Measurements from ENCODE around the gene MBOAT7.

MBOAT7 gene

GRCh38 chr19:54156490-54156889, 32.9 kb downstream of the MBOAT7 start:
- Histone ChIP-seq H3K9ac (ENCODE audit: low read depth, low read length) (no peak overlapping the region), H3K36me3 (ENCODE audit: insufficient read depth, low read length) (no peaks in the 10 kb centered on the region; the same call in 1 of the 2 replicates), H3K4me1 (ENCODE audit: insufficient read depth, low read length) (no peaks in the 10 kb centered on the region), H3K9me3 (ENCODE audit: control insufficient read depth, insufficient read depth, low read length) (no peaks in the 10 kb centered on the region)

GRCh38 chr19:54155694-54156093, 33.7 kb downstream of the MBOAT7 start:
- H3K36me3 ChIP-seq (ENCODE audit: insufficient read depth, low read length), result no peaks in the 10 kb centered on the region; the same call in 1 of the 2 replicates

GRCh38 chr19:54154603-54155345, 34.6 kb downstream of the MBOAT7 start:
- H3K9ac ChIP-seq (ENCODE audit: low read depth, low read length), result no peak overlapping the region
- H3K36me3 ChIP-seq (ENCODE audit: insufficient read depth, low read length), result no peaks in the 10 kb centered on the region; the same call in 1 of the 2 replicates
- no peaks in the 10 kb centered on the region for H3K9me3 ChIP-seq (ENCODE audit: control insufficient read depth, insufficient read depth, low read length)

More at GRCh38 chr19:54155694-54156093, 33.7 kb downstream of the MBOAT7 start:
- Histone ChIP-seq H3K9ac (ENCODE audit: low read depth, low read length) (no peak overlapping the region), H3K9me3 (ENCODE audit: control insufficient read depth, insufficient read depth, low read length) (no peaks in the 10 kb centered on the region), H3K4me1 (ENCODE audit: insufficient read depth, low read length) (no peaks in the 10 kb centered on the region)

GRCh38 chr19:54153731-54154326, 35.6 kb downstream of the MBOAT7 start:
- no peak overlapping the region for H3K9ac ChIP-seq (ENCODE audit: low read depth, low read length)

More at GRCh38 chr19:54154603-54155345, 34.6 kb downstream of the MBOAT7 start:
- H3K4me1 ChIP-seq (ENCODE audit: insufficient read depth, low read length), result no peaks in the 10 kb centered on the region

GRCh38 chr19:54152878-54153524, 36.4 kb downstream of the MBOAT7 start:
- Histone ChIP-seq H3K9me3 (ENCODE audit: control insufficient read depth, insufficient read depth, low read length) (no peaks in the 10 kb centered on the region), H3K4me1 (ENCODE audit: insufficient read depth, low read length) (no peaks in the 10 kb centered on the region), H3K36me3 (ENCODE audit: insufficient read depth, low read length) (peaks cover 8% of the 10 kb centered on the region), H3K9ac (ENCODE audit: low read depth, low read length) (no peak overlapping the region)

More at GRCh38 chr19:54153731-54154326, 35.6 kb downstream of the MBOAT7 start:
- no peaks in the 10 kb centered on the region for H3K9me3 ChIP-seq (ENCODE audit: control insufficient read depth, insufficient read depth, low read length)
- no peaks in the 10 kb centered on the region for H3K4me1 ChIP-seq (ENCODE audit: insufficient read depth, low read length)
- H3K36me3 ChIP-seq (ENCODE audit: insufficient read depth, low read length), result peaks cover 7% of the 10 kb centered on the region

GRCh38 chr19:54152267-54152666, 37.1 kb downstream of the MBOAT7 start:
- no peaks in the 10 kb centered on the region for H3K4me1 ChIP-seq (ENCODE audit: insufficient read depth, low read length)
- H3K9me3 ChIP-seq (ENCODE audit: control insufficient read depth, insufficient read depth, low read length), result no peaks in the 10 kb centered on the region
- H3K36me3 ChIP-seq (ENCODE audit: insufficient read depth, low read length), result peaks cover 8% of the 10 kb centered on the region
- H3K9ac ChIP-seq (ENCODE audit: low read depth, low read length), result no peak overlapping the region

- Histone ChIP-seq H3K36me3 (ENCODE audit: insufficient read depth, low read length) (peaks cover 8% of the 10 kb centered on the region), H3K4me1 (ENCODE audit: insufficient read depth, low read length) (no peaks in the 10 kb centered on the region), H3K9me3 (ENCODE audit: control insufficient read depth, insufficient read depth, low read length) (no peaks in the 10 kb centered on the region), H3K9ac (ENCODE audit: low read depth, low read length) (no peak overlapping the region)
Measured at GRCh38 chr19:54151362-54152035, 37.9 kb downstream of the MBOAT7 start.

GRCh38 chr19:54149021-54149812, 40.2 kb downstream of the MBOAT7 start:
- Histone ChIP-seq H3K36me3 (ENCODE audit: insufficient read depth, low read length) (peaks cover 22% of the 10 kb centered on the region), H3K9me3 (ENCODE audit: control insufficient read depth, insufficient read depth, low read length) (no peaks in the 10 kb centered on the region), H3K9ac (ENCODE audit: low read depth, low read length) (no peak overlapping the region), H3K4me1 (ENCODE audit: insufficient read depth, low read length) (no peaks in the 10 kb centered on the region)

- H3K9ac ChIP-seq (ENCODE audit: low read depth, low read length), result no peak overlapping the region
- peaks cover 31% of the 10 kb centered on the region for H3K36me3 ChIP-seq (ENCODE audit: insufficient read depth, low read length)
- no peaks in the 10 kb centered on the region for H3K9me3 ChIP-seq (ENCODE audit: control insufficient read depth, insufficient read depth, low read length)
- no peaks in the 10 kb centered on the region for H3K4me1 ChIP-seq (ENCODE audit: insufficient read depth, low read length)
Measured at GRCh38 chr19:54148158-54148557, 41.2 kb downstream of the MBOAT7 start.

- no peak overlapping the region for H3K9ac ChIP-seq (ENCODE audit: low read depth, low read length)
- no peaks in the 10 kb centered on the region for H3K4me1 ChIP-seq (ENCODE audit: insufficient read depth, low read length)
- H3K9me3 ChIP-seq (ENCODE audit: control insufficient read depth, insufficient read depth, low read length), result no peaks in the 10 kb centered on the region
- H3K36me3 ChIP-seq (ENCODE audit: insufficient read depth, low read length), result peaks cover 35% of the 10 kb centered on the region
Measured at GRCh38 chr19:54147676-54148075, 41.7 kb downstream of the MBOAT7 start.

- H3K36me3 ChIP-seq (ENCODE audit: insufficient read depth, low read length), result peaks cover 39% of the 10 kb centered on the region
- H3K4me1 ChIP-seq (ENCODE audit: insufficient read depth, low read length), result no peaks in the 10 kb centered on the region
- no peaks in the 10 kb centered on the region for H3K9me3 ChIP-seq (ENCODE audit: control insufficient read depth, insufficient read depth, low read length)
- no peak overlapping the region for H3K9ac ChIP-seq (ENCODE audit: low read depth, low read length)
Measured at GRCh38 chr19:54145541-54146158, 43.7 kb downstream of the MBOAT7 start.

- Histone ChIP-seq H3K9ac (ENCODE audit: low read depth, low read length) (no peak overlapping the region), H3K4me1 (ENCODE audit: insufficient read depth, low read length) (no peaks in the 10 kb centered on the region; the same call in 1 of the 2 replicates), H3K9me3 (ENCODE audit: control insufficient read depth, insufficient read depth, low read length) (no peaks in the 10 kb centered on the region), H3K36me3 (ENCODE audit: insufficient read depth, low read length) (peaks cover 37% of the 10 kb centered on the region)
Measured at GRCh38 chr19:54142166-54142780, 47.1 kb downstream of the MBOAT7 start.

- H3K9me3 ChIP-seq (ENCODE audit: control insufficient read depth, insufficient read depth, low read length), result no peaks in the 10 kb centered on the region
- H3K4me1 ChIP-seq (ENCODE audit: insufficient read depth, low read length), result no peaks in the 10 kb centered on the region; the same call in 1 of the 2 replicates
- peaks cover 37% of the 10 kb centered on the region for H3K36me3 ChIP-seq (ENCODE audit: insufficient read depth, low read length)
- H3K9ac ChIP-seq (ENCODE audit: low read depth, low read length), result no peak overlapping the region
Measured at GRCh38 chr19:54141356-54141755, 48.0 kb downstream of the MBOAT7 start.
